Measurements from ENCODE around the gene SPPL2A. TPM values are rescaled to one million over a fixed set of nuclear protein-coding genes. Genes with fewer than 3 reads are reported as not detected.

SPPL2A gene
- total RNA-seq, 4 donors from 2014 or later = 47.0 to 425 (median 332) TPM

DNA sequence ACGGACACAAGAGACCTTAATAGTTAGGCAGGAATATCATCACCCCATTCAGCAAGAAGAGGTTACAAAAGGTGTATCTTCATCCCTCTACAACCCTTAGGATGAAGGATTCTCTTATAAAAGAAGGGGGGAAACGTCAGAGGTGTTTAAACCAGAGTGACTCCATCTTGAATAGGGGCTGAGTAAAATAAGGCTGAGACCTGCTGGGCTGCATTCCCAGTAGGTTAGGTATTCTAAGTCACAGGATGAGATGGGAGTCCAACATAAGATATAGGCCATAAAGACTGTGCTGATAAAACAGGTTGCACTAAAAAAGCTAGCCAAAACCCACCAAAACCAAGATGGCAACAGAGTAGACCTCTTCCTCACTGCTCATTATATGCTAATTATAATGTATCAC, 95.4 kb downstream of the SPPL2A start:
- Histone ChIP-seq H3K27ac (no peak overlapping the region), H3K27me3 (no peaks in the 10 kb centered on the region), H3K9me3 (no peaks in the 10 kb centered on the region), H3K4me3 (no peak overlapping the region), H3K4me1 (no peaks in the 10 kb centered on the region), H3K36me3 (peaks cover 0 to 9% (median 0%) of the 10 kb centered on the region in 3 donors)
- no peak for DNase-seq
- TF ChIP-seq, protein P1, sequence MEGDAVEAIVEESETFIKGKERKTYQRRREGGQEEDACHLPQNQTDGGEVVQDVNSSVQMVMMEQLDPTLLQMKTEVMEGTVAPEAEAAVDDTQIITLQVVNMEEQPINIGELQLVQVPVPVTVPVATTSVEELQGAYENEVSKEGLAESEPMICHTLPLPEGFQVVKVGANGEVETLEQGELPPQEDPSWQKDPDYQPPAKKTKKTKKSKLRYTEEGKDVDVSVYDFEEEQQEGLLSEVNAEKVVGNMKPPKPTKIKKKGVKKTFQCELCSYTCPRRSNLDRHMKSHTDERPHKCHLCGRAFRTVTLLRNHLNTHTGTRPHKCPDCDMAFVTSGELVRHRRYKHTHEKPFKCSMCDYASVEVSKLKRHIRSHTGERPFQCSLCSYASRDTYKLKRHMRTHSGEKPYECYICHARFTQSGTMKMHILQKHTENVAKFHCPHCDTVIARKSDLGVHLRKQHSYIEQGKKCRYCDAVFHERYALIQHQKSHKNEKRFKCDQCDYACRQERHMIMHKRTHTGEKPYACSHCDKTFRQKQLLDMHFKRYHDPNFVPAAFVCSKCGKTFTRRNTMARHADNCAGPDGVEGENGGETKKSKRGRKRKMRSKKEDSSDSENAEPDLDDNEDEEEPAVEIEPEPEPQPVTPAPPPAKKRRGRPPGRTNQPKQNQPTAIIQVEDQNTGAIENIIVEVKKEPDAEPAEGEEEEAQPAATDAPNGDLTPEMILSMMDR (IDR thresholded peaks at IDR 0.05) = no peak
- TF ChIP-seq POLR2A (IDR thresholded peaks at IDR 0.05) = no peak

DNA sequence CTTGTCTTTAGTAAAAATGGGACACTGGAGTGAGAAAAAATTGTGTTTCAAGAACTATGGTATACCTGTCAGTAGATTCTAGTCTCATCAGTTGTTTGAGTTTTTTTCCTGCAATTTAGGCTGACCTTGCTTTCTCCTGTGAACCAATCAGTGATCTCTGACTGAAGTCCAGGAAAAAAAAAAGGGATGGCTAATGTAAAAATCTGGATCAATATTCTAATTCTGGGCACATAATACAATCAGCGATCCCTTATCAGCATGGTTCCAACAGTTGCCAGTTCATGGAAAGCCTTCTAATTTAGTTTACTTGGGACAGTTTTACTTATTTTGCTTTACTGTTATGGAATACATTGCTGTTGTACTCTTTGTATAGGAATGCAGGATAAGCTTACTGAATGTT, 95.9 kb downstream of the SPPL2A start:
- DNase-seq = no peak
- TF ChIP-seq, protein P1 (IDR thresholded peaks at IDR 0.05) = no peak
- TF ChIP-seq POLR2A (IDR thresholded peaks at IDR 0.05) = no peak
- Histone ChIP-seq H3K36me3 (peaks cover 0 to 9% (median 0%) of the 10 kb centered on the region in 3 donors), H3K27ac (no peak overlapping the region), H3K4me3 (no peak overlapping the region), H3K27me3 (no peaks in the 10 kb centered on the region), H3K4me1 (no peaks in the 10 kb centered on the region), H3K9me3 (no peaks in the 10 kb centered on the region)

DNA sequence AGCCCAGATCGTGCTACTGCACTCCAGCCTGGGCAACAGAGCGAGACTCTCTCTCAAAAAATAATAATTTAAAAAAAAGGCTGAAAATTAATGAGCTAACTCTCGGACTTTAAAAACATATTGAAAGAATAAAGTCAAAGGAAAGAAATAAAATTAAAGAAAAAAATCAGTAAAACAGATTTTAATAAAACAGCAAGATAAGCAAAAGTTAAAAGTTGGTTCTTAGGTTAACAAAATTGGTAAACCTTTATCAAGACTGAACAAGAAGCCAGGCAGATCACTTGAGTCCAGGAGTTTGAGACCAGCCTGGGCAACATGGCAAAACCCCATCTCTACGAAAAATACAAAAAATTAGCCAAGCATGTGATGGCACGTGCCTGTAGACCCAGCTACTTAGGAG, 99.6 kb downstream of the SPPL2A start:
- Histone ChIP-seq H3K27ac (no peak overlapping the region), H3K4me3 (no peak overlapping the region), H3K27me3 (no peaks in the 10 kb centered on the region), H3K4me1 (no peaks in the 10 kb centered on the region), H3K36me3 (peaks cover 0 to 21% (median 0%) of the 10 kb centered on the region in 3 donors), H3K9me3 (no peaks in the 10 kb centered on the region)
- DNase-seq = no peak
- TF ChIP-seq POLR2A (IDR thresholded peaks at IDR 0.05) = no peak

DNA sequence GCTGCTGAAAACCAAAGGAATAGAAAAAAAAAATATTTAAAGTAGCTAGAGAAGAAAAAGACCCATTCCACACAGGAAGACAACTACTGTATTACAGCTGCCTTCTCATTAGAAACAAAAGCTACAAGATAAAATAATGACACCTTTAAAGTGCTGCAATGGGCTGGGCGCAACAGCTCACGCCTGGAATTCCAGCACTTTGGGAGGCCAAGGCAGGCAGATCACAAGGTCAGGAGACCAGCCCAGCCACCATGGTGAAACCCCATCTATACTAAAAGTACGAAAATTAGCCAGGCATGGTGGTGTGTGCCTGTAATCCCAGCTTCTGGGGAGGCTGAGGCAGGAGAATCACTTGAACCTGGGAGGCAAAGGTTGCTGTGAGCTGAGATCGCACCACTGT, 110.0 kb downstream of the SPPL2A start:
- no peaks in the 10 kb centered on the region for H3K27me3 ChIP-seq
- H3K4me1 ChIP-seq = no peaks in the 10 kb centered on the region
- DNase-seq = no peak
- no peak for TF ChIP-seq POLR2A (IDR thresholded peaks at IDR 0.05)
- TF ChIP-seq, protein P1 (IDR thresholded peaks at IDR 0.05) = no peak
- H3K27ac ChIP-seq = no peak overlapping the region
- no peak overlapping the region for H3K4me3 ChIP-seq
- H3K36me3 ChIP-seq = peaks cover 0 to 62% (median 0%) of the 10 kb centered on the region in 3 donors
- no peaks in the 10 kb centered on the region for H3K9me3 ChIP-seq

DNA sequence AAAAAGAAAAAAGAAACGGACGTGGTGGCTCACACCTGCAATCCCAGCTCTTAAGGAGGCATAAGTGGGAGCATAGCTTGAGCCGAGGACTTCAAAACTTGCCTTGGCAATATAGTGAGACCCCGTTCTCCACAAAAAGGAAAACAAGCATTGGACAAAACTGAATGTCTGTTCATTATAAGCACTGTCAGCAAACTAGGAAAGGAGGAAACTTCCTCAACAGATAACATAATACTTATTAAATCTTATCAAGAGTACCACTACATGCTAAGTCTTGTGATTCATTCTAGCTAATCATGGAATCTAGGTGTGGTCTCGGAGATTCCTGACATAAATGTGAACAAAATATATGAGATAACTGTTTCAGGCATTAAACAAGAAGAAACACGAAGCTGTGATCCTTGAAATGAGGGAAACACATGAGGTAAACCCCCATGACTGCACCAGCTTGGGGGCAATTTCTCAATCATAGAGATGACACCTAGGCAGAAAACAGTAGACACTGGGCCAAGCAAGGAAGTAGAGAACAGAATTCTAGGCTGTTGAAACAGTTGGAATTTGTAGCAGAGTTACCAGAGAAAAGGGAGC, 112.3 kb downstream of the SPPL2A start:
- DNase-seq = no peak
- H3K4me1 ChIP-seq = no peaks in the 10 kb centered on the region
- H3K27ac ChIP-seq = no peak overlapping the region

DNA sequence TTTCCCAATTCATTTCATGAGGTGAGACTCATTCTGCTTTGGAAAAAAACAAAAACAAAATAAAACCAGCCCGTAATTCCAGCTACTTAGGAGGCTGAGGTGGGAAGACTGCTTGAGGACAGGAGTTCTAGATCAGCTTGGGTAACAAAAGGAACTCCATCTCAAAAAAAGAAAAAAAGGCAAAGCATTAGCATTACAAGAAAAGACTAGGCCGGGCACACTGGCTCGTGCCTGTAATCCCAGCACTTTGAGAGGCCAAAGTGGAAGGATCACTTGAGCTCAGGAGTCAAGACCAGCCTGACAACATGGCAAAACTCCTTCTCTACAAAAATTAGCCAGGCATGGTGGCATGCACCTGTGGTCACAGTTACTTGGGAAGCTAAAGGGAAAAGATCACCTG, 112.8 kb downstream of the SPPL2A start:
- Histone ChIP-seq H3K9me3 (no peaks in the 10 kb centered on the region), H3K36me3 (peaks cover 0 to 86% (median 0%) of the 10 kb centered on the region in 3 donors), H3K4me3 (no peak overlapping the region), H3K27ac (no peak overlapping the region), H3K27me3 (no peaks in the 10 kb centered on the region), H3K4me1 (no peaks in the 10 kb centered on the region)
- TF ChIP-seq, protein P1 (IDR thresholded peaks at IDR 0.05) = no peak
- no peak for TF ChIP-seq POLR2A (IDR thresholded peaks at IDR 0.05)
- DNase-seq = no peak

More for the DNA sequence above, 112.3 kb downstream of the SPPL2A start:
- TF ChIP-seq POLR2A (IDR thresholded peaks at IDR 0.05) = no peak
- TF ChIP-seq, protein P1 (IDR thresholded peaks at IDR 0.05) = no peak
- Histone ChIP-seq H3K27me3 (no peaks in the 10 kb centered on the region), H3K9me3 (no peaks in the 10 kb centered on the region), H3K36me3 (peaks cover 0 to 80% (median 0%) of the 10 kb centered on the region in 3 donors), H3K4me3 (no peak overlapping the region)

Small RNA genes within 50 kb of the gene (small RNA-seq; reads per million reads assigned to genes)
- gene AC012100.1 = 0 reads per million in 2 donors
- gene RN7SL354P = 0 reads per million in 2 donors

Other genes starting within 250 kb of the SPPL2A start
- not detected for gene USP50, start 219.0 kb downstream of the SPPL2A start, total RNA-seq
- gene TRPM7, start 78.9 kb downstream of the SPPL2A start, total RNA-seq = 10 to 100 TPM; 44.1 to 93.3 (median 63.6) TPM
- gene AP4E1, start 143.0 kb upstream of the SPPL2A start, total RNA-seq = 10 to 100 TPM in 3 of 4 donors, 1 to 10 TPM in 1; 8.3 to 13.7 (median 11.9) TPM

Measured in Peyer's patch (tissue), 4 donors.